B cell (primary cell): ENCODE measurements around the gene PSMC3IP. TPM values are rescaled to one million over a fixed set of nuclear protein-coding genes. Genes with fewer than 3 reads are reported as not detected.

Experiments
- ATAC-seq: fragments of 200-7000 bp; cut with Tn5 transposase; one replicate; pipeline ENCODE4 v1.10.0; 2021; ENCODE audit warnings: low read depth, mild to moderate bottlenecking, moderate number of reproducible peaks, moderate library complexity
- CTCF ChIA-PET: fragments of 350-600 bp; sonication (Branson Sonifier 250); formaldehyde crosslinking; loops from one replicate; lab custom pipeline; 2021; ENCODE audit warnings: antibody characterized with exemption, inconsistent platforms; lab: Charles Lee
- POLR2A ChIA-PET: fragments of 350-600 bp; sonication (Branson Sonifier 250); formaldehyde crosslinking; loops from one replicate; lab custom pipeline; 2021; ENCODE audit warnings: antibody characterized with exemption; lab: Charles Lee
- DNase-seq: peaks from one replicate; pipeline ENCODE4 v3.0.0; 2013
- H2AFZ ChIP-seq: 2 replicates; pipeline ENCODE4 v1.6.1; 2012; ENCODE audit warnings: mild to moderate bottlenecking, low read depth, low read length; ENCODE audit not compliant: insufficient read depth, poor library complexity, severe bottlenecking
- H3K27ac ChIP-seq, 2 donors: 1 replicate in 1 of 2; 2 replicates in 1 of 2; pipeline ENCODE4 v1.5.1; 2012 to 2013; ENCODE audit warnings: low read length in 2 of 2, mild to moderate bottlenecking in 2 of 2, moderate library complexity in 1 of 2
- H3K27me3 ChIP-seq, 4 experiments: fragments of 200-600 bp in 1 of 4; sonication (generic) in 1 of 4; replicated peaks in 1 of 4; 1 replicate in 2 of 4; 2 replicates in 2 of 4; pipeline versions ENCODE4 v1.6.1 to v1.7.0; 2013 to 2016; ENCODE audit warnings: low read length in 3 of 4, mild to moderate bottlenecking in 2 of 4, mixed read lengths in 1 of 4, moderate library complexity in 1 of 4; ENCODE audit not compliant: insufficient read depth in 4 of 4, control insufficient read depth in 3 of 4; ENCODE audit errors: control extremely low read depth in 1 of 4
- H3K36me3 ChIP-seq, 2 experiments: replicated peaks in 1 of 2; 1 replicate in 1 of 2; 2 replicates in 1 of 2; pipeline versions ENCODE4 v1.6.1 to v1.7.1; 2013; ENCODE audit warnings: low read length in 1 of 2; ENCODE audit not compliant: insufficient read depth in 2 of 2, control insufficient read depth in 1 of 2; ENCODE audit errors: control extremely low read depth in 1 of 2, extremely low read depth in 1 of 2
- H3K4me1 ChIP-seq, 2 donors: fragments of 200-600 bp in 1 of 2; sonication (generic) in 1 of 2; 1 replicate in 1 of 2; 2 replicates in 1 of 2; pipeline versions ENCODE4 v1.5.1 to v1.6.1; 2013 to 2017; ENCODE audit warnings: low read length in 2 of 2; ENCODE audit not compliant: control insufficient read depth in 2 of 2, insufficient read depth in 2 of 2
- H3K4me2 ChIP-seq: replicated peaks from 2 replicates; pipeline ENCODE3; 2012; ENCODE audit warnings: mild to moderate bottlenecking, low read depth, low read length; ENCODE audit not compliant: poor library complexity, severe bottlenecking
- H3K4me3 ChIP-seq, 5 experiments: fragments of 200-600 bp in 1 of 5; sonication (generic) in 1 of 5; 1 replicate in 3 of 5; 2 replicates in 2 of 5; pipeline versions ENCODE4 v1.5.1 to v1.7.0; 2011 to 2016; ENCODE audit warnings: low read length in 4 of 5, mild to moderate bottlenecking in 4 of 5, low read depth in 2 of 5, control low read depth in 1 of 5, moderate library complexity in 1 of 5; ENCODE audit not compliant: insufficient read depth in 1 of 5; ENCODE audit errors: control extremely low read depth in 1 of 5, extremely low read depth in 1 of 5
- H3K79me2 ChIP-seq: fragments of 200-600 bp; sonication (generic); one replicate; pipeline ENCODE4 v1.6.0; 2016; ENCODE audit warnings: low read length; ENCODE audit not compliant: control insufficient read depth, insufficient read depth
- H3K9ac ChIP-seq: fragments of 200-600 bp; sonication (generic); 2 replicates; pipeline ENCODE4 v1.6.1; 2017; ENCODE audit warnings: mild to moderate bottlenecking, low read length, moderate library complexity
- H3K9me3 ChIP-seq, 3 donors: one replicate each; pipeline versions ENCODE4 v1.6.1 to v1.7.1; 2013; ENCODE audit warnings: low read length in 2 of 3; ENCODE audit not compliant: control insufficient read depth in 2 of 3, insufficient read depth in 1 of 3; ENCODE audit errors: control extremely low read depth in 1 of 3
- H4K20me1 ChIP-seq: 2 replicates; pipeline ENCODE4 v1.6.0; 2012; ENCODE audit warnings: mild to moderate bottlenecking, low read length; ENCODE audit not compliant: insufficient read depth, control insufficient read depth, poor library complexity, severe bottlenecking
- H3K27ac Mint-ChIP-seq: one replicate; pipeline ENCODE4 v1.8.0; 2021; ENCODE audit warnings: mixed read lengths
- H3K27me3 Mint-ChIP-seq: one replicate; pipeline ENCODE4 v1.8.0; 2021; ENCODE audit warnings: mixed read lengths
- H3K4me1 Mint-ChIP-seq: one replicate; pipeline ENCODE4 v1.8.0; 2021; ENCODE audit warnings: mixed read lengths
- H3K4me3 Mint-ChIP-seq: one replicate; pipeline ENCODE4 v1.8.0; 2021; ENCODE audit warnings: mixed read lengths
- H3K9me3 Mint-ChIP-seq: one replicate; pipeline ENCODE4 v1.8.0; 2022; ENCODE audit warnings: mixed read lengths; ENCODE audit not compliant: insufficient read depth
- CTCF ChIP-seq: fragments of 200-600 bp; IDR thresholded peaks from one replicate; pipeline ENCODE4 v1.8.0; 2022; ENCODE audit warnings: antibody characterized with exemption, mild to moderate bottlenecking
- EZH2 ChIP-seq: IDR thresholded peaks from 2 replicates; pipeline ENCODE4 v1.6.1; 2012; ENCODE audit warnings: borderline replicate concordance, low read depth, mild to moderate bottlenecking, moderate library complexity, low read length; ENCODE audit not compliant: insufficient read depth, poor library complexity, severe bottlenecking
- WGBS: methylation state at CpG from one replicate; pipeline ENCODE4 v1.1.5; 2013; ENCODE audit warnings: missing lambda C conversion rate; ENCODE audit not compliant: insufficient coverage; 5-methylcytosine and 5-hydroxymethylcytosine counted together
- intact Hi-C: fragments of 100-400 bp; cut with micrococcal nuclease; formaldehyde crosslinking; loops from one replicate; pipeline ENCODE4 v1.10.0; 2022
- polyA plus RNA-seq: library from polyadenylated mRNA; depleted of rRNA; stranded (reverse); fragments of >200 nt; gene quantifications from 2 replicates; pipeline ENCODE4 v1.2.3, GENCODE V29; 2012
- total RNA-seq, 2 donors: library from RNA; stranded (reverse); fragments of 120-200 nt in 1 of 2; gene quantifications; 1 replicate in 1 of 2; 2 replicates in 1 of 2; pipeline versions ENCODE4 v1.2.3 to v1.2.4, GENCODE V29; 2013 to 2022

The PSMC3IP gene
- total and polyA plus RNA-seq, 2 donors (not counting 1 experiment from before 2014, with no cell fraction given) = 2.8 to 10.4 TPM

- H3K9ac ChIP-seq = no peak overlapping the region
- no peaks in the 10 kb centered on the region for H3K27me3 ChIP-seq
- ChIA-PET CTCF (interaction anchor here (0.7 to 2.1 kb wide), 9 partner anchors 10 to 214 kb away, joined by 3 to 11 read pairs (median 6); partner anchors contain the start of genes MLX and PSMC3IP), POLR2A (interaction anchor here (0.7 kb wide), 1 partner anchor 612 kb away, joined by 3 read pairs; the partner anchor contains the start of gene ACLY)
- intact Hi-C loops = no loop called here
- Mint-ChIP-seq H3K27me3 (no peaks in the 10 kb centered on the region), H3K4me1 (peaks cover 40% of the 10 kb centered on the region), H3K4me3 (peak overlapping the region; percentile 93), H3K27ac (peak overlapping the region; percentile 78), H3K9me3 (no peaks in the 10 kb centered on the region)
- no peak overlapping the region for H2AFZ ChIP-seq
- H4K20me1 ChIP-seq = no peaks in the 10 kb centered on the region
- no peak overlapping the region for H3K4me3 ChIP-seq
- no peak for DNase-seq
- H3K79me2 ChIP-seq = peaks cover 4% of the 10 kb centered on the region
- no peaks in the 10 kb centered on the region for H3K9me3 ChIP-seq
- H3K36me3 ChIP-seq = no peaks in the 10 kb centered on the region
- H3K27ac ChIP-seq = no peak overlapping the region
- H3K4me2 ChIP-seq = peak overlapping the region; percentile 65
- ATAC-seq = no peak
- no peak for TF ChIP-seq CTCF
- H3K4me1 ChIP-seq = peaks cover 32 to 47% of the 10 kb centered on the region in 2 donors
- 100% methylated on average over 1 of the region's 2 CpGs for WGBS
Measured at GRCh38 chr17:42530952-42531454, 46.5 kb downstream of the PSMC3IP start.

GRCh38 chr17:42529061-42529460 is 48.5 kb downstream of the PSMC3IP start:
- Mint-ChIP-seq H3K4me1 (peaks cover 31% of the 10 kb centered on the region), H3K27ac (no peak overlapping the region), H3K27me3 (no peaks in the 10 kb centered on the region), H3K9me3 (no peaks in the 10 kb centered on the region), H3K4me3 (no peak overlapping the region)
- Histone ChIP-seq H3K27me3 (no peaks in the 10 kb centered on the region), H3K27ac (no peak overlapping the region), H3K9ac (no peak overlapping the region), H3K4me3 (no peak overlapping the region), H3K9me3 (no peaks in the 10 kb centered on the region), H3K4me1 (peaks cover 24 to 37% of the 10 kb centered on the region in 2 donors), H2AFZ (no peak overlapping the region), H3K36me3 (no peaks in the 10 kb centered on the region), H4K20me1 (no peaks in the 10 kb centered on the region), H3K4me2 (no peak overlapping the region), H3K79me2 (no peaks in the 10 kb centered on the region)
- ChIA-PET CTCF (interaction anchor here (0.7 to 1.9 kb wide), 4 partner anchors 8 to 101 kb away, joined by 3 to 11 read pairs (median 6); partner anchors contain the start of gene PSMC3IP), POLR2A (no interaction called here)
- TF ChIP-seq EZH2 (no peak), CTCF (no peak)
- ATAC-seq (no peak), DNase-seq (no peak)
- 20% methylated on average over 2 of the region's 3 CpGs for WGBS
- intact Hi-C loops = no loop called here
